HCT116 (cell line): Measurements from ENCODE around the gene DYNLT4. TPM values are rescaled to one million over a fixed set of nuclear protein-coding genes. Genes with fewer than 3 reads are reported as not detected.
A peak's percentile ranks its signal among the peaks of the same experiment; 100 is the strongest.
"Not testable (repeated sequence)": the region's sequence is repeated elsewhere in the genome, so short reads cannot be mapped to it uniquely, and the experiment has no call there.

Experiments
- ATAC-seq: fragments of 200-7000 bp; cut with Tn5 transposase; 2 replicates; pipeline ENCODE4 v1.9.1; 2020; ENCODE audit warnings: mild to moderate bottlenecking, moderate library complexity
- BruUV-seq: library from RNA; stranded (reverse); fragments of 400-500 nt; replicated peaks from 2 replicates; lab custom pipeline; 2021; lab: Mats Ljungman, UMichigan
- CTCF ChIA-PET: fragments of 300-600 bp; sonication (Branson Sonifier 250); formaldehyde crosslinking; loops from one replicate; lab custom pipeline; 2021; ENCODE audit warnings: antibody characterized with exemption; lab: Charles Lee
- POLR2A ChIA-PET: fragments of 300-600, 350-600 bp; sonication (Branson Sonifier 250); formaldehyde crosslinking; loops from one replicate; lab custom pipeline; 2021; ENCODE audit warnings: antibody characterized with exemption; lab: Charles Lee
- RAD21 ChIA-PET, 2 experiments: fragments of 300-600 bp; sonication (Branson Sonifier 250); formaldehyde crosslinking; loops; one replicate each; lab custom pipeline; 2023; ENCODE audit warnings: low total read pairs in 2 of 2; ENCODE audit not compliant: uncharacterized antibody in 2 of 2, unreplicated experiment in 2 of 2, low non-redundant PET in 1 of 2; lab: Charles Lee
- DNase-seq: peaks from one replicate; pipeline ENCODE4 v3.0.0-alpha.2; 2010; ENCODE audit warnings: low read depth, low spot score
- H2AFZ ChIP-seq: fragments of 200-600 bp; shearing (Covaris generic), sonication (generic); 2 replicates; pipeline ENCODE4 v1.6.1; 2017; ENCODE audit warnings: low read depth, mixed run types, mixed read lengths, antibody characterized with exemption, low read length; ENCODE audit not compliant: poor library complexity, severe bottlenecking
- H3K27ac ChIP-seq: 2 replicates; pipeline ENCODE4 v1.5.1; 2012; ENCODE audit warnings: low read depth, low read length
- H3K27me3 ChIP-seq: fragments of 200-600 bp; sonication (generic); 2 replicates; pipeline ENCODE4 v1.6.1; 2016; ENCODE audit warnings: mixed run types, low read length, mixed read lengths; ENCODE audit not compliant: insufficient read depth
- H3K36me3 ChIP-seq, 2 experiments: fragments of 200-500 bp in 1 of 2; fragments of 200-600 bp in 1 of 2; sonication (Bioruptor generic) in 1 of 2; sonication (generic) in 1 of 2; 2 replicates each; pipeline versions ENCODE4 v1.5.1 to v1.6.1; 2014 to 2016; ENCODE audit warnings: low read length in 2 of 2, inconsistent platforms in 1 of 2, mixed read lengths in 1 of 2, mixed run types in 1 of 2; ENCODE audit not compliant: insufficient read depth in 2 of 2, control insufficient read depth in 1 of 2
- H3K4me1 ChIP-seq, 2 experiments: fragments of 200-600 bp in 1 of 2; sonication (generic) in 1 of 2; 2 replicates each; pipeline versions ENCODE4 v1.5.1 to v1.6.1; 2012 to 2017; ENCODE audit warnings: low read length in 2 of 2, inconsistent platforms in 1 of 2, mild to moderate bottlenecking in 1 of 2, mixed read lengths in 1 of 2, mixed run types in 1 of 2, moderate library complexity in 1 of 2; ENCODE audit not compliant: insufficient read depth in 2 of 2, control insufficient read depth in 1 of 2
- H3K4me2 ChIP-seq: fragments of 200-600 bp; sonication (generic); 2 replicates; pipeline ENCODE4 v1.6.1; 2017; ENCODE audit warnings: mixed run types, low read length, mixed read lengths
- H3K4me3 ChIP-seq, 2 experiments: fragments of 200-600 bp in 1 of 2; sonication (generic) in 1 of 2; replicated peaks in 1 of 2; 2 replicates each; pipeline ENCODE4 v1.5.1; 2011 to 2016; ENCODE audit warnings: low read length in 2 of 2, control low read depth in 1 of 2, low read depth in 1 of 2, mild to moderate bottlenecking in 1 of 2, mixed read lengths in 1 of 2, mixed run types in 1 of 2
- H3K79me2 ChIP-seq: fragments of 200-600 bp; sonication (generic); 2 replicates; pipeline ENCODE4 v1.6.1; 2017; ENCODE audit warnings: mild to moderate bottlenecking, mixed run types, low read length, moderate library complexity, mixed read lengths; ENCODE audit not compliant: insufficient read depth
- H3K9ac ChIP-seq: fragments of 200-600 bp; sonication (generic); 2 replicates; pipeline ENCODE4 v1.6.1; 2016; ENCODE audit warnings: low read length, mixed read lengths
- H3K9me2 ChIP-seq: fragments of 200-600 bp; sonication (generic), shearing (Covaris generic); 2 replicates; pipeline ENCODE4 v1.6.1; 2017; ENCODE audit warnings: mixed run types, mild to moderate bottlenecking, moderate library complexity; ENCODE audit not compliant: insufficient read depth
- H3K9me3 ChIP-seq, 2 experiments: fragments of 200-500 bp in 1 of 2; fragments of 200-600 bp in 1 of 2; sonication (Bioruptor generic) in 1 of 2; sonication (generic) in 1 of 2; 2 replicates each; pipeline ENCODE4 v1.6.1; 2014 to 2017; ENCODE audit warnings: low read length in 2 of 2, mixed read lengths in 2 of 2, inconsistent platforms in 1 of 2, low read depth in 1 of 2, mild to moderate bottlenecking in 1 of 2, mixed run types in 1 of 2, moderate library complexity in 1 of 2; ENCODE audit not compliant: control insufficient read depth in 1 of 2, insufficient read depth in 1 of 2
- H4K20me1 ChIP-seq: fragments of 200-600 bp; sonication (generic), shearing (Covaris generic); 2 replicates; pipeline ENCODE4 v1.6.1; 2017; ENCODE audit warnings: mixed run types, mild to moderate bottlenecking, moderate library complexity; ENCODE audit not compliant: insufficient read depth
- CBX3 ChIP-seq: IDR thresholded peaks from 2 replicates; pipeline ENCODE4 v1.6.1; 2012; ENCODE audit warnings: low read depth
- JUND ChIP-seq: IDR thresholded peaks from 2 replicates; pipeline ENCODE4 v1.6.1; 2012
- POLR2A ChIP-seq: IDR thresholded peaks from 2 replicates; pipeline ENCODE4 v1.7.0; 2011; ENCODE audit warnings: borderline replicate concordance; ENCODE audit not compliant: insufficient read depth, insufficient read length; ENCODE audit errors: extremely low read depth
- POLR2AphosphoS5 ChIP-seq: IDR thresholded peaks from 2 replicates; pipeline ENCODE4 v1.6.1; 2011; ENCODE audit warnings: mild to moderate bottlenecking, low read depth, low read length, moderate library complexity
- SIN3A ChIP-seq: IDR thresholded peaks from 2 replicates; pipeline ENCODE4 v1.6.1; 2012; ENCODE audit warnings: low read depth
- TCF7L2 ChIP-seq: IDR thresholded peaks from 2 replicates; pipeline ENCODE4 v1.7.0; 2011; ENCODE audit warnings: borderline replicate concordance, inconsistent platforms; ENCODE audit not compliant: insufficient read depth, insufficient read length; ENCODE audit errors: extremely low read depth
- YY1 ChIP-seq: IDR thresholded peaks from 2 replicates; pipeline ENCODE4 v1.6.1; 2011; ENCODE audit warnings: low read length, low read depth, moderate library complexity, mild to moderate bottlenecking; ENCODE audit not compliant: insufficient replicate concordance; ENCODE audit errors: extremely low read depth
- ZFX ChIP-seq: fragments of 450-650 bp; IDR thresholded peaks from 2 replicates; pipeline ENCODE4 v1.6.1; 2017
- intact Hi-C: fragments of 100-400 bp; cut with micrococcal nuclease; formaldehyde crosslinking; loops from 2 replicates; pipeline ENCODE4 v1.10.0; 2022
- total RNA-seq: library from RNA; stranded (reverse); gene quantifications from one replicate; pipeline ENCODE4 v1.2.1, GENCODE V29; 2021; ENCODE audit not compliant: unreplicated experiment
- TF ChIP-seq, protein P1 (sequence below), 3 experiments: fragments of 200-600 bp in 1 of 3; sonication (generic) in 1 of 3; IDR thresholded peaks in 2 of 3; conservative IDR thresholded peaks in 1 of 3; 2 replicates each; pipeline ENCODE4 v1.5.1; 2012 to 2017; ENCODE audit warnings: low read depth in 2 of 3, low read length in 2 of 3, antibody characterized with exemption in 1 of 3, borderline replicate concordance in 1 of 3, control low read depth in 1 of 3, mild to moderate bottlenecking in 1 of 3, mixed read lengths in 1 of 3, mixed run types in 1 of 3, moderate library complexity in 1 of 3; ENCODE audit not compliant: insufficient read depth in 1 of 3

Gene DYNLT4
- total RNA-seq, 1 experiment from 2014 or later: 0.96 TPM

DNA sequence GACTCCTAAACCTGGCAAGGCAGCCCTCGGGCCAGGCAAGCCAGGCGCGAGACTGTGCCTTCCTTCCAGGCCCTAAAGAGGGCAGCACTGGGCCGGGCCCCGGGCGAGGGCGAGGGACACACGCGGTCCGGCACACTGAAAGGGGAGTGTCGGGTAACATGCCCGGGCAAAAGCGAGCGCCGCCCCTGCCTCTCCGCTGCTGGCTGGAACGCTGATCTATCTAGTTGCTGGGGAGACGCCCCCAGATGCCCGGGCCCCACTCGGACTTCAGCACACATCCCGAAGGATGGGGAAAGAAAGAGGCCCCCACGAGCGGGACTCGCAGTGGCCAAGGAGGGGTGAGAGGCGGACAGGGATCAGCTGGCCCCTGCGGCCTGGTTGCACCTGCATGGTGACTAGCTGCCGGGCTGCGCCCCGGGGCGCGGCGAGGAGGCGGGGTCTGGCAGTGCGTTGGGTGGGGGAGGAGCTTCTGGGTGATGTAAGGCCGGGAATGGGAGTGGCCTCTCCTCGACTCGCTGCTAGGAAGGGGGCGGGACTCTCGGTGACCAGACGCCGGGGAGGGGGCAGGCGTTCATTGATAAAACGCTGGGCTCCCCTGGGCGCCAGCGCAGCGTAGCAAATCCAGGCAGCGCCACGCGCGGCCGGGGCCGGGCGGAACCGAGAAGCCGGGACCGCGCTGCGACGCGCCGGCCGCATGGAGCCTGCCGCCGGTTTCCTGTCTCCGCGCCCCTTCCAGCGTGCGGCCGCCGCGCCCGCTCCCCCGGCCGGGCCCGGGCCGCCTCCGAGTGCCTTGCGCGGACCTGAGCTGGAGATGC, 7.2 kb downstream of the DYNLT4 start, which contains the start of gene PLK3 (continued):
- TF ChIP-seq, protein P1, sequence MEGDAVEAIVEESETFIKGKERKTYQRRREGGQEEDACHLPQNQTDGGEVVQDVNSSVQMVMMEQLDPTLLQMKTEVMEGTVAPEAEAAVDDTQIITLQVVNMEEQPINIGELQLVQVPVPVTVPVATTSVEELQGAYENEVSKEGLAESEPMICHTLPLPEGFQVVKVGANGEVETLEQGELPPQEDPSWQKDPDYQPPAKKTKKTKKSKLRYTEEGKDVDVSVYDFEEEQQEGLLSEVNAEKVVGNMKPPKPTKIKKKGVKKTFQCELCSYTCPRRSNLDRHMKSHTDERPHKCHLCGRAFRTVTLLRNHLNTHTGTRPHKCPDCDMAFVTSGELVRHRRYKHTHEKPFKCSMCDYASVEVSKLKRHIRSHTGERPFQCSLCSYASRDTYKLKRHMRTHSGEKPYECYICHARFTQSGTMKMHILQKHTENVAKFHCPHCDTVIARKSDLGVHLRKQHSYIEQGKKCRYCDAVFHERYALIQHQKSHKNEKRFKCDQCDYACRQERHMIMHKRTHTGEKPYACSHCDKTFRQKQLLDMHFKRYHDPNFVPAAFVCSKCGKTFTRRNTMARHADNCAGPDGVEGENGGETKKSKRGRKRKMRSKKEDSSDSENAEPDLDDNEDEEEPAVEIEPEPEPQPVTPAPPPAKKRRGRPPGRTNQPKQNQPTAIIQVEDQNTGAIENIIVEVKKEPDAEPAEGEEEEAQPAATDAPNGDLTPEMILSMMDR (IDR thresholded peaks at IDR 0.05 in 2 of 3, conservative IDR thresholded peaks at IDR 0.05 in 1 of 3; ENCODE audit: borderline replicate concordance in 1 of 3, insufficient read depth in 1 of 3, low read depth in 2 of 3, low read length in 2 of 3): peak in 2 of 3 experiments; percentile 81 to 91; a peak in 4 of 6 replicates
- peak; percentile 100 for TF ChIP-seq POLR2AphosphoS5
- peak; percentile 97 for TF ChIP-seq POLR2A
- TF ChIP-seq SIN3A: no peak
- TF ChIP-seq YY1: peak; percentile 44

DNA sequence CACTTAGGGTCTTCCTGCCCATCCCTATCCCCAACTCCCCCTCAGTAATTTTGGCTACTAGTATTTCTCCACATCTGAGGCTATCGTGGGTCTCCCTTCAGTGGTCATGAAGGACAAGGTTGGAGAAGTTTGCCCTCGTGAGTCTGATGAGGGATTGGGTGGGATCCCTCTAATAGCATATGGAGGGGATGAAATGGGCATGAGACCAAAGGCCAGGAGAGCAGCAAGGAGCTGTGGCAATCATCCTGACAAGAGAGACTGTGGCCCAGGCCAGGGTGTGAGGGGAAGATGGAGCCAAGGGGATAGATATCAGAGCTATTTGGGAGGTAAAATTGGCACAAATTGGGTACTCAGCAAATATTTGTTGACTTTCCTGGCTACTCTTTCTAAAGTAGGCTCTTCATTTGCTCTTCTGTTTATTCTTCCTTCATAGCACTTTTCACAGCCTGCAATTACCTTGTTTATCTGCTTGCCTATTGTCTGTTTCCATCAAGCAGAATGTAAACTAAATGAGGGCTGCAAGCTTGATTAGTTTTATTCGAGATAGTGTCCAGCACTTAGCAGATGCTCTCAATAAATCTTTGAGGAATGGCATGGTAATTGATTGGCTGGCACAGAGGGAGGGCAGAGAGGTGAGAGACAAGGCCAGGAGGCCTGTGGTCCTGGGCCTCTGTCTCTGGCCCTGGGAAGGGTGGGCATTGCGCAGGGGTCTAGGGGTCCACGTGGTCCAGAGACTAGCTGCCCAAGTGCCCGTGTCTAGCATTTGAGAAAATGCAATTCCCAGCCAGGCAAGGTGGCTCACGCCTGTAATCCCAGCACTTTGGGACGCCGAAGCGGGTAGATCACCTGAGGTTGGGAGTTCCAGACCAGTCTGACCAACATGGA, 8.4 kb downstream of the DYNLT4 start:
- ChIA-PET CTCF (interaction anchor here (2.4 kb wide), 1 partner anchor 213 kb away, joined by 12 read pairs; the partner anchor contains the start of genes HECTD3 and UROD), POLR2A (interaction anchor here (0.8 to 5.5 kb wide), 4 partner anchors 8 to 77 kb away, joined by 3 to 86 read pairs (median 25); partner anchors contain the start of genes DYNLT4 and RNU5D-1), RAD21 (no interaction called here)
- BruUV-seq: no TSS peak
- Histone ChIP-seq H3K9me2 (no peaks in the 10 kb centered on the region), H3K79me2 (peaks cover 34% of the 10 kb centered on the region), H3K4me1 (peaks cover 22 to 67% of the 10 kb centered on the region in 2 experiments), H3K4me2 (peak overlapping the region; percentile 93; the same call in 1 of the 2 replicates), H3K9ac (peak overlapping the region; percentile 98; the same call in 1 of the 2 replicates), H3K4me3 (no peak overlapping the region), H2AFZ (no peak overlapping the region), H4K20me1 (no peaks in the 10 kb centered on the region), H3K27me3 (no peaks in the 10 kb centered on the region), H3K27ac (peak overlapping the region; percentile 84), H3K36me3 (peaks cover 3 to 20% of the 10 kb centered on the region in 2 experiments; a peak in 3 of 4 replicates), H3K9me3 (no peaks in the 10 kb centered on the region)
- intact Hi-C loops: no loop called here
- no peak for ATAC-seq
- TF ChIP-seq ZFX: no peak
- TF ChIP-seq SIN3A: no peak
- TF ChIP-seq TCF7L2: no peak
- TF ChIP-seq POLR2A: no peak
- no peak for TF ChIP-seq JUND
- no peak for TF ChIP-seq CBX3
- no peak for TF ChIP-seq POLR2AphosphoS5
- no peak for DNase-seq

DNA sequence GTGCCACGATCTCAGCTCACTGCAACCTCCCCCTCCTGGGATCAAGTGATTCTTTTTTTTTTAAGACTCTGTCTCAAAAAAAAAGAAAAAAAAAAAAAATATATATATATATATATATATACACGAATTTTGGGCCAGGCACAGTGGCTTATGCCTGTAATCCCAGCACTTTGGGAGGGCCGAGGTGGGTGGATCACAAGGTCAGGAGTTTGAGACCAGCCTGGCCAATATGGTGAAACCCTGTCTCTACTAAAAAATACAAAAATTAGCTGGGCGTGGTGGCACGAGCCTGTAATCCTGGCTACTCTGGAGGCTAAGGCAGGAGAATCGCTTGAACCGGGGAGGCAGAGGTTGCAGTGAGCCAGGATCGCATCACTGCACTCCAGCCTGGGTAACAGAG, 9.3 kb downstream of the DYNLT4 start:
- POLR2A ChIA-PET: interaction anchor here (4.3 to 5.5 kb wide), 2 partner anchors 20 to 76 kb away, joined by 47 to 86 read pairs; no protein-coding TSS in a partner anchor
- H3K4me2 ChIP-seq, H3K27me3 ChIP-seq, H3K4me3 ChIP-seq, DNase-seq, H3K9me3 ChIP-seq, intact Hi-C loops, CTCF ChIA-PET, RAD21 ChIA-PET, H3K9ac ChIP-seq, H2AFZ ChIP-seq, H3K9me2 ChIP-seq, BruUV-seq, ATAC-seq, H4K20me1 ChIP-seq: not testable (repeated sequence)
- Histone ChIP-seq H3K27ac (peak overlapping the region; percentile 84; the same call in 1 of the 2 replicates), H3K79me2 (peaks cover 26% of the 10 kb centered on the region), H3K36me3 (peaks cover 0 to 11% of the 10 kb centered on the region in 2 experiments; a peak in 2 of 4 replicates), H3K4me1 (peaks cover 29 to 67% of the 10 kb centered on the region in 2 experiments)
